ENCODE measurements around the gene MELTF. TPM values are rescaled to one million over a fixed set of nuclear protein-coding genes. Genes with fewer than 3 reads are reported as not detected.

MELTF gene
- total and polyA plus RNA-seq, 2 of the 13 experiments (the other 11 are each of a cell fraction or from before 2014, with no cell fraction given), result 3.2 to 7.5 TPM

DNA sequence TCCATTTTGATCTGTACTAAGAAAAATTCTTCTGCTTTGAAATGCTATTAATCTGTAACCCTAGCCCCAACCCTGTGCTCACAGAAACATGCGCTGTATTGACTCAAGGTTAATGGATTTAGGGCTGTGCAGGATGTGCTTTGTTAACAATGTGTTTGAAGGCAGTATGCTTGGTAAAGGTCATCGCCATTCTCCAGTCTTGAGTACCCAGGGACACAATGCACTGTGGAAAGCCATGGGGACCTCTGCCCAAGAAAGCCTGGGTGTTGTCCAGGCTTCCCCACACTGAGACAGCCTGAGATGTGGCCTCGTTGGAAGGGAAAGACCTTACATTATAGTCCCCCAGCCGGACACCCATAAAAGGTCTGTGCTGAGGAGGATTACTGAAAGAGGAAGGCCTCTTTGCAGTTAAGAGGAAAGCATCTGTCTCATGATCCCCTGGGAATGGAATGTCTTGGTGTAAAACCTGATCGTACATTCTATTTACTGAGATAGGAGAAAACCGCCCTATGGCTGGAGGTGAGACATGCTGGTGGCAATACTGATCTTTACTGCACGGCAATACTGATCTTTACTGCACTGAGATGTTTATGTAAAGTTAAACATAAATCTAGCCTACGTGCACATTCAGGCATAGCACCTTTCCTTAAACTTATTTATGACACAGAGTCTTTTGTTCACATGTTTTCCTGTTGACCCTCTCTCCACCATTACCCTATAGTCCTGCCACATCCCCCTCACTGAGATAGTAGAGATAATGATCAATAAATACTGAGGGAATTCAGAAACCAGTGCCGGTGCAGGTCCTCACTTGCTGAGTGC lies 67.3 kb downstream of the MELTF start (continued):
- TF ChIP-seq ZNF577 (CRISPR knock-in tag; IDR thresholded peaks at IDR 0.05; ENCODE audit: borderline replicate concordance, low read depth) (no peak), WIZ (CRISPR knock-in tag; IDR thresholded peaks at IDR 0.05) (no peak), ZNF720 (CRISPR knock-in tag; IDR thresholded peaks at IDR 0.05) (no peak), CHD4 (IDR thresholded peaks at IDR 0.05; ENCODE audit: borderline replicate concordance, low read length) (no peak), SMAD1 (CRISPR knock-in tag; IDR thresholded peaks at IDR 0.05; ENCODE audit: borderline replicate concordance, low read depth) (no peak), ZNF792 (CRISPR knock-in tag; IDR thresholded peaks at IDR 0.05) (peak; percentile 37; the same call in 1 of the 2 replicates), ZNF468 (CRISPR knock-in tag; IDR thresholded peaks at IDR 0.05) (no peak), ZNF34 (CRISPR knock-in tag; IDR thresholded peaks at IDR 0.05; ENCODE audit: borderline replicate concordance) (no peak), KDM5A (IDR thresholded peaks at IDR 0.05; ENCODE audit: borderline replicate concordance, low read length) (no peak), MAX (IDR thresholded peaks at IDR 0.05) (peak; percentile 75), TBX3 (IDR thresholded peaks at IDR 0.05; ENCODE audit: borderline replicate concordance) (no peak), ZNF878 (CRISPR knock-in tag; IDR thresholded peaks at IDR 0.05) (no peak), POGZ (CRISPR knock-in tag; IDR thresholded peaks at IDR 0.05) (0 out of 2 replicates have a peak, but pooled peaks have one; percentile 25), FOXC1 (CRISPR knock-in tag; IDR thresholded peaks at IDR 0.05; ENCODE audit: borderline replicate concordance) (no peak), POLR2A (IDR thresholded peaks at IDR 0.05; ENCODE audit: insufficient read depth in 1 of 2, low read depth in 2 of 2, low read length in 2 of 2) (peak in 1 of 2 experiments; percentile 44; a peak in 1 of 4 replicates), ZNF788 (CRISPR knock-in tag; IDR thresholded peaks at IDR 0.05; ENCODE audit: borderline replicate concordance) (0 out of 2 replicates have a peak, but pooled peaks have one; percentile 26), EZH2 (conservative IDR thresholded peaks at IDR 0.05; ENCODE audit: low read depth, low read length) (no peak)
- TF ChIP-seq, protein P1, sequence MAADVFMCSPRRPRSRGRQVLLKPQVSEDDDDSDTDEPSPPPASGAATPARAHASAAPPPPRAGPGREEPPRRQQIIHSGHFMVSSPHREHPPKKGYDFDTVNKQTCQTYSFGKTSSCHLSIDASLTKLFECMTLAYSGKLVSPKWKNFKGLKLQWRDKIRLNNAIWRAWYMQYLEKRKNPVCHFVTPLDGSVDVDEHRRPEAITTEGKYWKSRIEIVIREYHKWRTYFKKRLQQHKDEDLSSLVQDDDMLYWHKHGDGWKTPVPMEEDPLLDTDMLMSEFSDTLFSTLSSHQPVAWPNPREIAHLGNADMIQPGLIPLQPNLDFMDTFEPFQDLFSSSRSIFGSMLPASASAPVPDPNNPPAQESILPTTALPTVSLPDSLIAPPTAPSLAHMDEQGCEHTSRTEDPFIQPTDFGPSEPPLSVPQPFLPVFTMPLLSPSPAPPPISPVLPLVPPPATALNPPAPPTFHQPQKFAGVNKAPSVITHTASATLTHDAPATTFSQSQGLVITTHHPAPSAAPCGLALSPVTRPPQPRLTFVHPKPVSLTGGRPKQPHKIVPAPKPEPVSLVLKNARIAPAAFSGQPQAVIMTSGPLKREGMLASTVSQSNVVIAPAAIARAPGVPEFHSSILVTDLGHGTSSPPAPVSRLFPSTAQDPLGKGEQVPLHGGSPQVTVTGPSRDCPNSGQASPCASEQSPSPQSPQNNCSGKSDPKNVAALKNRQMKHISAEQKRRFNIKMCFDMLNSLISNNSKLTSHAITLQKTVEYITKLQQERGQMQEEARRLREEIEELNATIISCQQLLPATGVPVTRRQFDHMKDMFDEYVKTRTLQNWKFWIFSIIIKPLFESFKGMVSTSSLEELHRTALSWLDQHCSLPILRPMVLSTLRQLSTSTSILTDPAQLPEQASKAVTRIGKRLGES (CRISPR knock-in tag; IDR thresholded peaks at IDR 0.05; ENCODE audit: borderline replicate concordance), result no peak
- TF ChIP-seq, protein P2, sequence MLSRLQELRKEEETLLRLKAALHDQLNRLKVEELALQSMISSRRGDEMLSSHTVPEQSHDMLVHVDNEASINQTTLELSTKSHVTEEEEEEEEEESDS (CRISPR knock-in tag; IDR thresholded peaks at IDR 0.05; ENCODE audit: borderline replicate concordance), result 0 out of 2 replicates have a peak, but pooled peaks have one; percentile 42
- TF ChIP-seq, protein P3, sequence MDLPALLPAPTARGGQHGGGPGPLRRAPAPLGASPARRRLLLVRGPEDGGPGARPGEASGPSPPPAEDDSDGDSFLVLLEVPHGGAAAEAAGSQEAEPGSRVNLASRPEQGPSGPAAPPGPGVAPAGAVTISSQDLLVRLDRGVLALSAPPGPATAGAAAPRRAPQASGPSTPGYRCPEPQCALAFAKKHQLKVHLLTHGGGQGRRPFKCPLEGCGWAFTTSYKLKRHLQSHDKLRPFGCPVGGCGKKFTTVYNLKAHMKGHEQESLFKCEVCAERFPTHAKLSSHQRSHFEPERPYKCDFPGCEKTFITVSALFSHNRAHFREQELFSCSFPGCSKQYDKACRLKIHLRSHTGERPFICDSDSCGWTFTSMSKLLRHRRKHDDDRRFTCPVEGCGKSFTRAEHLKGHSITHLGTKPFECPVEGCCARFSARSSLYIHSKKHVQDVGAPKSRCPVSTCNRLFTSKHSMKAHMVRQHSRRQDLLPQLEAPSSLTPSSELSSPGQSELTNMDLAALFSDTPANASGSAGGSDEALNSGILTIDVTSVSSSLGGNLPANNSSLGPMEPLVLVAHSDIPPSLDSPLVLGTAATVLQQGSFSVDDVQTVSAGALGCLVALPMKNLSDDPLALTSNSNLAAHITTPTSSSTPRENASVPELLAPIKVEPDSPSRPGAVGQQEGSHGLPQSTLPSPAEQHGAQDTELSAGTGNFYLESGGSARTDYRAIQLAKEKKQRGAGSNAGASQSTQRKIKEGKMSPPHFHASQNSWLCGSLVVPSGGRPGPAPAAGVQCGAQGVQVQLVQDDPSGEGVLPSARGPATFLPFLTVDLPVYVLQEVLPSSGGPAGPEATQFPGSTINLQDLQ (CRISPR knock-in tag; IDR thresholded peaks at IDR 0.05), result no peak
- TF ChIP-seq, protein P4, sequence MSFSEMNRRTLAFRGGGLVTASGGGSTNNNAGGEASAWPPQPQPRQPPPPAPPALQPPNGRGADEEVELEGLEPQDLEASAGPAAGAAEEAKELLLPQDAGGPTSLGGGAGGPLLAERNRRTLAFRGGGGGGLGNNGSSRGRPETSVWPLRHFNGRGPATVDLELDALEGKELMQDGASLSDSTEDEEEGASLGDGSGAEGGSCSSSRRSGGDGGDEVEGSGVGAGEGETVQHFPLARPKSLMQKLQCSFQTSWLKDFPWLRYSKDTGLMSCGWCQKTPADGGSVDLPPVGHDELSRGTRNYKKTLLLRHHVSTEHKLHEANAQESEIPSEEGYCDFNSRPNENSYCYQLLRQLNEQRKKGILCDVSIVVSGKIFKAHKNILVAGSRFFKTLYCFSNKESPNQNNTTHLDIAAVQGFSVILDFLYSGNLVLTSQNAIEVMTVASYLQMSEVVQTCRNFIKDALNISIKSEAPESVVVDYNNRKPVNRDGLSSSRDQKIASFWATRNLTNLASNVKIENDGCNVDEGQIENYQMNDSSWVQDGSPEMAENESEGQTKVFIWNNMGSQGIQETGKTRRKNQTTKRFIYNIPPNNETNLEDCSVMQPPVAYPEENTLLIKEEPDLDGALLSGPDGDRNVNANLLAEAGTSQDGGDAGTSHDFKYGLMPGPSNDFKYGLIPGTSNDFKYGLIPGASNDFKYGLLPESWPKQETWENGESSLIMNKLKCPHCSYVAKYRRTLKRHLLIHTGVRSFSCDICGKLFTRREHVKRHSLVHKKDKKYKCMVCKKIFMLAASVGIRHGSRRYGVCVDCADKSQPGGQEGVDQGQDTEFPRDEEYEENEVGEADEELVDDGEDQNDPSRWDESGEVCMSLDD (CRISPR knock-in tag; IDR thresholded peaks at IDR 0.05; ENCODE audit: borderline replicate concordance), result no peak

Data from HepG2 (cell line).